Measurements from ENCODE around the gene ALDH9A1.
"Not testable (repeated sequence)": the region's sequence is repeated elsewhere in the genome, so short reads cannot be mapped to it uniquely, and the experiment has no call there.

The ALDH9A1 gene

DNA sequence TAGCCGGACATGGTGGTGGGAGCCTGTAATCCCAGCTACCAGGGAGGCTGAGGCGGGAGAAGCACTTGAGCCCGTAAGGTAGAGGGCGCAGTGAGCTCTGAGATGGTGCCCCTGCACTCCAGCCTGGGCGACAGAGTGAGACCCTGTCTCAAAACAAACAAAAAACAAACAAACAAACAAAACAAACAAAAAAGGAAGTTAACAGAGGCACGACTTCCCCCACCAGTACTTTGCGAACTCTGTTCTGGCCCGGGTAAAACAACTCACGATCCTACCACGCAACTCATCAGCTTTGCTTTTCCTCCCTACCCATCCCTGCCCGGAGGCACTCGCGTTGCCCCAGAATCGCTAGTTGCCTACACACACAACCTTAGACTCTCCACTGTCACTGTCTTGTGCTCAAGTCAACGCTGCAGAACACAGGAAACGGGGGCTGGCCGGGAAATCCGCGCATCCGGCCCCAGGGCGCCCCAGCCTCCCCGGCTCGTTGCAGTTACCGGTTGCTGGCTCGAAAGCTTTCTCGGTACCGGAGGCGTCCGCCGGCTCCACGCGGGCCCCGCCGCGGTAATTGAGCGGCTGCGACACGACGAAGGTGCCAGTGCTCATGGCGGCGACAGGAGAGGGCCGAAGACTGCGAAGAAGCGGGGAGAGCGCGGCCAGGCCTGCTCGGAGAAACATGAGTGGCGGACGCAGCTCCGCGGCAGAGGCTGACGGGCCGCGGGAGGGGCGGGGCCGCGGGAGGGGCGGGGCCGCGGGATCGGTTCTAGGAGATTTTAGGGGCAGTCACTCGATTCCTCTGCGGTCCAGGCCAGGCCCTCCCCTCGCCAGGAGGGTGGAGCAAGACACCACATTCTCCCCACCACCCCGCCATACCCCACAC, at the start of gene ALDH9A1:
ALDH9A1 (minus strand) TSS at position 682 of the 880 bp plus-strand sequence; CDS start at position 678, 4 bp downstream.
- no peak for FAIRE-seq

DNA sequence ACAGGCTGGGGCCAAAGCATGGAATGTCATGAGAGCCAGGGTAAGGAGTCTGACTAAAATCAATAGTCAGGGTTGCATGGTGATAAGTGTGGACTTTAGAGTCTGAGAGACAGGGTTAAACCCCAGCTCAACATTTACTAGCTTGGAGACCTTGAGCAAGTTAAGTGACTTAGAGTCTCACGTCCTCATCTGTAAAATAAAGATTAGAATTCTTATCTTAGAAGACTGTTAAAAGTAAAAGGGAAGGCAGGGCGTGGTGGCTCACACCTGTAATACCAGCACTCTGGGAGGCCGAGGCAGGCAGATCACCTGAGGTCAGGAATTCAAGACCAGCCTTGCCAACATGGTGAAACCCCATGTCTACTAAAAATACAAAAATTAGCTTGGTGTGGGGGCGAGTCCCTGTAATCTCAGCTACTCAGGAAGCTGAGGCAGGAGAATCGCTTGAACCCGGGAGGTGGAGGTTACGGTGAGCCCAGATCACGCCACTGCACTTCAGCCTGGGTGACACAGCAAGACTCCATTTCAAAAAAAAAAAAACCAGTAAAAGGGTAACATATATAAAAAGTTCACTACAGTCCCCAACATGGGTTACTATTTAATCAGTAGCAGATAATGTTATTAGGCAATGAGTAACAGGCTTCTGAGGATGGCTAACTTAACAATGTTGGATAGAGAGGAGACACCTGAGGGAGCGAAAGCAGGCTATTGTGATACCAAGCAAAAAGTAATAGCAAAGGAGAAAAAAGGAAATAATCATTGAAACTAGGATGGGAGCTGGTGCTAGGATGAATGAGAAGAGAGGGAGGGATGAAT, 49.5 kb upstream of the ALDH9A1 start:
- no peak for FAIRE-seq

GRCh38 chr1:165744913-165745312, 46.6 kb upstream of the ALDH9A1 start:
- not testable (repeated sequence) for FAIRE-seq

DNA sequence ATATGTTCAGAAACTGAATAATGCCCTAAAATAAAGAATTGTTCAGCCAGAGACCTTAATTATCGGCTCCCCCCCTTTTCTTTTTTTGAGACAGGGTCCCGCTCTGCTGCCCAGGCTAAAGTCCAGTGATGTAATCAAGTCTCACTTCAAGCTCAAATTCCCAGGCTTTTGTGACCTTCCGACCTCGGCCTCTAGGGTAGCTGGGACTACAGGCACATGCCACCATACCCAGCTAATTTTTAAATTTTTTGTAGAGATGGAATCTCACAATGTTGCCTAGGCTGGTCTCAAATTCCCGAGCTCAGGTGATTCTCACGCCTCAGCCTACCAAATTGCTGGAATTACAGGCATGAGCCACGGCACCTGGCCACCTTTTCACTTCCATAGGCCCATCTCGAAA, 43.8 kb upstream of the ALDH9A1 start:
- FAIRE-seq = no peak

DNA sequence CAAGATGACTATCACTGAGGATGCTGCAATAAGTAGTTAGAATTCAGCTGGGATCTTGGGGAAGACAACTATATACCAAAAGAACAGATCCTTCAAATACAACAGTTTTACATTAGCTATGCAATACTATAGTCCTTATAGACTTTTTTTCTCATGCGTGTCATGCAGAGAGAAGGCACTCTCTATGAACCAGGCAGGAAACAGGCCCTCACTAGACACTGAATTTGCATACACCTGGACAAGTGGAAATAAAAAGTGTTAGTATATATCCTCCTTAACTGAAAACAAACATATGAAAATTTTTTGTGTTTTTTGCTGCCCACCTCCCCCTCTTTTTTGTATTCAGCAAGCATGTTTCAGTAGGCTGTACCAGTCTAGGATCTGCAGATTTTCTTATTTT, 40.4 kb upstream of the ALDH9A1 start:
- no peak for FAIRE-seq

GRCh38 chr1:165737196-165737595, 38.8 kb upstream of the ALDH9A1 start:
- no peak for FAIRE-seq

DNA sequence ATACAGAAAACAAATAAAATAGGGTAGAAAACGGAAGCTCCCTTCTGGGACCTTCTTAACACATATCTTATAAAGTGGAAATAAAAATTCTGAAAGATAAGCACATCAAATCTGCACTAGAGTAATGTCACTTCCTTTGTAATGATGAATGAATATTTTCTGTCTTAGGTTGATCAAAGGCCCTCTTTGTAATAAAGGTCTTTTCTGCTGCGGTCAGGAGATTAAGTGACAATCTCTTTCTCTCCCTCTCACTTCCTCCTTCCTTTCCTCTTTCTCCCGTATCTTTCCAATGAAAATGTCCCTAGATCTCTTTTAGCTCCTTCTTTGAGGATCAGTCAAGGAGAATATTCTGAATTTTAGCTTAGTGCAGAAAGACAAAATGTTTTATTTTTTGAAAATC, 36.5 kb upstream of the ALDH9A1 start:
- no peak for FAIRE-seq

DNA sequence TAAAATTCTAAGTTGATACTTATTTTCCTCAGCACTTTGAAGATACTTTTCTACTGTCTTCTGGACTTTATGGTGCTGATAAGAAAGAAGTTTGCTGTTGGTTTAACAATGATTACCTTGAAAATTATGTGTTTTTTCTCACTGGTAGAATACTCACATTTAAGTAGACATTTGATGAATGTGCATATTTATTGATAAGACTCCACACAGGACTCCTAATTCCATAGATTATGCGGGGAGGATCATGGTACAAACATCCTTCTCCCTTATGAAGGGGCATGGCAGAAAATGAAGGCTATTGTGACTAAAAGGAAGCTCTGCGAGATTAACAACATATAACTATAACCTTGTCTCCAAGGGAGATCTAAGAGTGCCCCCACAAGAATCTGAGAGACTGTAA, 28.5 kb upstream of the ALDH9A1 start:
- FAIRE-seq = no peak

DNA sequence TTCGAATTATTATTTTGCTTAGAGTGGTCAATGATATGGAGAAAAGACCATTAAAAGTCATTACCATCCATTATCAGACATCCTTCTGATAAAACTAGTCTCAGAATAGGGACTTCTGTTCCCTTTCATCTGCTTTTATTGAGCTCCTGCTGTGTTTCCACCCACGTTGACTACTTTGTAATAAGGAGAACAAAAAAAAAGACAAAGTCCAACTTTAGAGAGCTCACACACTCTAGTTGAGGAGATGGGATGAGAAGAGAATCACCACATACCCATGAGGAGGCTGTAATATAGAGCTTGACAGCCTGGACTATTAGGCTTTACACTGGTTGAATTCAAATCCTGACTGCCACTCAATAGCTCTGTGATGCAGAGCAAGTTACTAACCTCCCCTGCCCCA, 27.8 kb upstream of the ALDH9A1 start:
- FAIRE-seq = no peak

- peak; percentile 84 for FAIRE-seq
These were observed 19.7 kb upstream of the ALDH9A1 start for GRCh38 chr1:165717918-165718515.

- FAIRE-seq = not testable (repeated sequence)
These were observed 18.1 kb upstream of the ALDH9A1 start for GRCh38 chr1:165716265-165717051.

DNA sequence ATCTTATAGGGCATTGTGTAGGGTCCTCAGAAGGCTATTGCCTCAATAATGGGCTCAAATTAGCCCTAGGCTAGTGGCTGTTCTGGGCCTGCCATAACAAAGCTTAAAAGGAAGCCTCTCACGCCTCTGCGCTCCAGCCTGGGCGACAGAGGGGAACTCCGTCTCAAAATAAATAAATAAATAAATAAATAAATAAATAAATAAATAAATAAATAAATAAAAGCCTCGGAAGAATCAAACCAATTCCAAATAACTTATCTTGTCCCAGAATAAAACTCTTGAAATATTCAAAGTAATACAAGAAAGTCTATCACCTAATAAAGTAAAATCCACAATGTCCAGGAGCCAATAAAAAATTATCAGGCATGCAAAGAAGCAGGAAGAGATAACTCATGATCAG, 14.4 kb upstream of the ALDH9A1 start:
- no peak for FAIRE-seq

DNA sequence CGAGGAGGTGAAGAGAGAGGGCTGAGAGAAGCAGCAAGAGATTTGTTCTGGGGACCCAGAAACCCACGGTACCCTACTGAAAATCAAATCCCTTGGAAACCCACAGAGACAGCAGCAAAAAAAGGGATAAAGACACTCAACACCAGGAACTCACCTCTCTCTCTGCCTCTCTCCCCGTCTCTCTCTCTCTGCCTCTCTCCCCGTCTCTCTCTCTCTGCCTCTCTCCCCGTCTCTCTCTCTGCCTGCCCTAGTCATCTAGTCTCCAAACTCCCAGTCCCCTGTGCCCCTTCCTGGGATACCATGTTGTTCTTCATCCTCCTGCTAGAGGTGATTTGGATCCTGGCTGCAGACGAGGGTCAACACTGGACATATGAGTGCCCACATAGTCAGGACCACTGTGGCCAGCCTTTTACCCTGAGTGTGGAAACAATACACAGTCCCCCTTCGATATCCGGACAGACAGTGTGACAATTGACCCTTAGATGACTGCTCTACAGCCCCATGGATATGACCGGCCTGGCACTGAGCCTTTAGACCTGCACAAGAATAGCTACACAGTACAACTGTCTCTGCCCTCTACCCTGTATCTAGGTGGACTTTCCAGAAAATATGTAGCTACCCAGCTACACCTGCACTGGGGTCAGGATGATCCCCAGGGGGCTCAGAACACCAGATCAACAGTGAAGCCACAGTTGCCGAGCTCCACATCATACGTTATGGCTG, 9.8 kb upstream of the ALDH9A1 start:
- FAIRE-seq = no peak

DNA sequence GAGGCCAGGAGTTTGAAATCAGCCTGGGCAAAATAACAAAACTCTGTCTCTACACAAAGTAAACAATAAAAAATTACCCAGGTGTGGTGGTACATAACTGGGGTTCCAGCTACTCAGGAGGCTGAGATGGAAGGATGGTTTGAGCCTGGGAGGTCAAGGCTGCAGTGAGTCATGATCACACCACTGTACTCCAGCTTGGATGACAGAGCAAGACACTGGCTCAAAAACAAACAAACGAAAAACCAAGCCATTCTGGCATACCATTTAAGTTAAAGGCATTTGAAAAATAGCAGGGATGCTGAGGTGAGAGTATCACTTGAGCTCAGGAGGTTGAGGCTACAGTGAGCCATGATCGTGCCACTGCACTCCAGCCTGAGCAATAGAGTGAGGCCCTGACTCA, 5.3 kb upstream of the ALDH9A1 start:
- no peak for FAIRE-seq

- not testable (repeated sequence) for FAIRE-seq
These were observed 3.6 kb upstream of the ALDH9A1 start for GRCh38 chr1:165701922-165702321.

- no peak for FAIRE-seq
These were observed 1.2 kb upstream of the ALDH9A1 start for GRCh38 chr1:165699577-165699976.

DNA sequence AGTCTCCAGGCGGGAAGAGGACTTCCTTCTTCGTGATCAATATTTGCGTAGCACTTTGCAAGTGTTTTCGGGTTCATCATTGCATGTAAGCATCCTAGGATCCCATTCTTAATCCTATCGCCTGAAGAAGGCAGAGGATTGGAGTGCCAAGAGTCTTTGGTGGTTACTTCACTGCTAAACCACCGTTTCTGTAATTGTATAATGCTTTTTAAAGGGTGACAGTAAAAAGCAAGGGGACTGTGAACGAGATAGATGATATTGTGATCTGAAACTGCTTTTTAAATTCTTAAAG, 345 bp upstream of the ALDH9A1 start:
- no peak for FAIRE-seq

DNA sequence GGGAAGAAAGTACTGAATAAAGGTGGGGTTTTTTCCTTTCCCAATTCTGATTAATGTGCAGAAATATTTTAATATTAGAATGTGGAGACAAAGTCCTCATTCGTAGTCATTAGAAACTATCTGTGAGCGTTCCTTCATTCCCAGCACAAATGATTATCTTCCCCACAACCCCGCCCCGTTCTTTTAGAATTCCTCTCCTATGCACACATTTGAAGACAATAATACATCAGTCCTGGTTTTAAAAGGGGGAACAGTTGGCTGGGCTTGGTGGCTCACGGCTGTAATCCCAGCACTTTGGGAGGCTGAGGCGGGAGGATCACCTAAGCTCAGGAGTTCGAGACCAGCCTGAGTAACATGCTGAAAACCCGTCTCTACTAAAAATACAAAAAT, 876 bp downstream of the ALDH9A1 start:
- FAIRE-seq = no peak

DNA sequence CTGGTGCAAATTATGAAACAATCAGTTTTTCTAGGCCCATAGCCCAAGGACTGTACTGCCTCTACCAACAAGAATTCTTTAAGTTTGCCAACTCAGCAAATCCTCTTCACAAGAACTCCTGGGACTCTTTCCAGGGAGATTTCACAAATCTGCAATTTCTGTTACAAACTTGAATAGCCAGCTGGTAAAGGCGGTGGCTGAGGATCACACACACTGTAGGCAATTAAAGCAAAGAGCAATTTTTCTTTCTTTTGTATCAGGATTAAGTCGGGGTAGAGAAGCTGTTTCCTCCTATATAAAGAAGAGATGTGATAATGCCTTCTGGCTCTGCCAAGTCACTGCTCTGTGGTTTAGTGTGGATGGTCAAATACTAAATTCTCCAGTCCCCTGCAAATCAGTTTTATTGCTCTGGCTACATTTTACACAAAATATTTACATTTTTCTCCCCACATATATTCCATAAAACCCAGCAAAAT, 1.7 kb downstream of the ALDH9A1 start:
- FAIRE-seq = no peak

DNA sequence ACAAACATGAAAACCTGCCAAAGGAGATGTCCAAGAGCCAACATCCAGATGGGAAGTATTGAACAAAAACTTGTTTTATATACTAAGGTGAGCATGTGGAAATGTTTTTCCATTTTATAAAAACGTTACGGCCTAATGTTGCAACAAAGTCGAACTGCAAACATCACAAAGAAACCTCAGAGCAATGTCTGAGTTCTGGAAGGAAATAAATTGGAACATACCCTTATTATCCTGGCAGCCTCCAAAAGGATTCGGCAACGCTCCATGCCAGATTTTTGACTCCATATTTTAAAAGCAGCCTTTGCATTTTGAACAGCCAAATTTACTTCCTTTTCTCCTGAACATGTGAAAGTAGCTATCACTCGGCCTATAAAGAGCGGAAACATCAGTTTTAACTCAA, 3.3 kb downstream of the ALDH9A1 start:
- no peak for FAIRE-seq

DNA sequence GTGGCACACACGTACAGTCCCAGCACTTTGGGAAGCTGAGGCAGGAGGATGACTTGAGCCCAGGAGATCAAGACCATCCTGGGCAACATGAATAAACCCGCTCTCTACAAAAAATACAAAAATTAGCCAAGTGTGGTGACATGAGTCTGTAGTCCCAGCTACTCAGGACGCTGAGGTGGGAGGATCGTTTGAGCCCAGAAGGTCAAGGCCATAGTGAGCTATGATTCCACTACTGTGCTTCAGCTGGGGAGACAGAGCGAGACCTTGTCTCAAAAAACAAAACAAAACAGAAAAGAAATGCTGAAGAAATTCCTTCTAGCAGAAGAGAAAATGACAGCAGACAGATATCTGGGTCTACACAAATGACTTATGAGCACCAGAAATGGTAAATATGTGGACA, 10.3 kb downstream of the ALDH9A1 start:
- FAIRE-seq = no peak

- FAIRE-seq = no peak
These were observed 11.4 kb downstream of the ALDH9A1 start for GRCh38 chr1:165686971-165687433.
